ENCODE measurements around the gene UBQLN3. TPM values are rescaled to one million over a fixed set of nuclear protein-coding genes. Genes with fewer than 3 reads are reported as not detected.

The UBQLN3 gene
- total RNA-seq, 3 donors from 2014 or later = 0.22 to 0.23 TPM; not detected in 1

- DNase-seq (no peak), ATAC-seq (no peak)
- Histone ChIP-seq H3K36me3 (ENCODE audit: low read depth) (no peaks in the 10 kb centered on the region), H3K9me3 (no peaks in the 10 kb centered on the region), H3K4me3 (no peak overlapping the region), H3K4me1 (ENCODE audit: low read depth) (no peaks in the 10 kb centered on the region)
- TF ChIP-seq, protein P1, sequence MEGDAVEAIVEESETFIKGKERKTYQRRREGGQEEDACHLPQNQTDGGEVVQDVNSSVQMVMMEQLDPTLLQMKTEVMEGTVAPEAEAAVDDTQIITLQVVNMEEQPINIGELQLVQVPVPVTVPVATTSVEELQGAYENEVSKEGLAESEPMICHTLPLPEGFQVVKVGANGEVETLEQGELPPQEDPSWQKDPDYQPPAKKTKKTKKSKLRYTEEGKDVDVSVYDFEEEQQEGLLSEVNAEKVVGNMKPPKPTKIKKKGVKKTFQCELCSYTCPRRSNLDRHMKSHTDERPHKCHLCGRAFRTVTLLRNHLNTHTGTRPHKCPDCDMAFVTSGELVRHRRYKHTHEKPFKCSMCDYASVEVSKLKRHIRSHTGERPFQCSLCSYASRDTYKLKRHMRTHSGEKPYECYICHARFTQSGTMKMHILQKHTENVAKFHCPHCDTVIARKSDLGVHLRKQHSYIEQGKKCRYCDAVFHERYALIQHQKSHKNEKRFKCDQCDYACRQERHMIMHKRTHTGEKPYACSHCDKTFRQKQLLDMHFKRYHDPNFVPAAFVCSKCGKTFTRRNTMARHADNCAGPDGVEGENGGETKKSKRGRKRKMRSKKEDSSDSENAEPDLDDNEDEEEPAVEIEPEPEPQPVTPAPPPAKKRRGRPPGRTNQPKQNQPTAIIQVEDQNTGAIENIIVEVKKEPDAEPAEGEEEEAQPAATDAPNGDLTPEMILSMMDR (IDR thresholded peaks at IDR 0.05) = no peak
- intact Hi-C loops (cut with DNase I, micrococcal nuclease) = no loop called here
Measured at GRCh38 chr11:5521540-5521939, 11.8 kb upstream of the UBQLN3 start.

GRCh38 chr11:5516599-5516998 is 6.8 kb upstream of the UBQLN3 start, which contains the start of gene UBQLNL:
Gene UBQLNL, minus strand, starts transcription at chr11:5516699. Its CDS starts 258 bp downstream, at chr11:5516441.
- Histone ChIP-seq H3K9me3 (no peaks in the 10 kb centered on the region), H3K4me3 (no peak within 1 kb of the TSS), H3K4me1 (ENCODE audit: low read depth) (no peaks in the 10 kb centered on the region), H3K36me3 (ENCODE audit: low read depth) (no peaks in the 10 kb centered on the region)
- TF ChIP-seq, protein P1 (IDR thresholded peaks at IDR 0.05) = no peak
- intact Hi-C loops (cut with DNase I, micrococcal nuclease) = no loop called here
- DNase-seq = no peak
- ATAC-seq = no peak

- H3K36me3 ChIP-seq (ENCODE audit: low read depth) = no peaks in the 10 kb centered on the region
- TF ChIP-seq, protein P1 (IDR thresholded peaks at IDR 0.05) = no peak
- intact Hi-C loops (cut with DNase I, micrococcal nuclease) = no loop called here
Measured at GRCh38 chr11:5514841-5515240, 5.1 kb upstream of the UBQLN3 start.

GRCh38 chr11:5508605-5509004 is 1.2 kb downstream of the UBQLN3 start:
- ATAC-seq = no peak
- Histone ChIP-seq H3K4me1 (ENCODE audit: low read depth) (no peaks in the 10 kb centered on the region), H3K36me3 (ENCODE audit: low read depth) (no peaks in the 10 kb centered on the region), H3K9me3 (no peaks in the 10 kb centered on the region), H3K4me3 (no peak overlapping the region)
- DNase-seq = no peak
- TF ChIP-seq, protein P1 (IDR thresholded peaks at IDR 0.05) = no peak
- intact Hi-C loops (cut with DNase I, micrococcal nuclease) = no loop called here

More at GRCh38 chr11:5514841-5515240, 5.1 kb upstream of the UBQLN3 start:
- no peak for DNase-seq
- no peaks in the 10 kb centered on the region for H3K4me1 ChIP-seq (ENCODE audit: low read depth)
- no peak overlapping the region for H3K4me3 ChIP-seq
- H3K9me3 ChIP-seq = no peaks in the 10 kb centered on the region
- ATAC-seq = no peak

DNA sequence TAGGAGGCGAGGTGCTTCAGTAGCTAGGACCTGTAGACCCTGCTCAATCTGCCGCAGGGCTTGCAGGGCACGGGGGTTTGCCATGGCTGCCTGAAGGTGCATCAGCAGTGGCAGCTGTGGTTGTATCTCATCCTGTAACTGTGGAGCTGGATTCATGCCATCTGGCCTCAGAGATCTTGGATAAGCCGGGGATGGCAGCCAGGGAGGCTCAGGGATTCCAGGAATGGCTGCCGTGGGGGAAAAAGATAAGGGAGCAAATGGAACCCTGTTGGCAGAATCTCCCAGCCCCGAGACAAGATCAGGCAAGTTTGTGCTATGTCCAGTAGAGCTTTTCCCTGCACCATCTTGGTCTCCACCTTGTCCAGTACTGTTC is 1.8 kb downstream of the UBQLN3 start:
- no peak for DNase-seq
- H3K36me3 ChIP-seq (ENCODE audit: low read depth) = no peaks in the 10 kb centered on the region
- TF ChIP-seq, protein P1 (IDR thresholded peaks at IDR 0.05) = no peak
- H3K4me1 ChIP-seq (ENCODE audit: low read depth) = no peaks in the 10 kb centered on the region
- H3K9me3 ChIP-seq = no peaks in the 10 kb centered on the region
- no peak overlapping the region for H3K4me3 ChIP-seq
- no peak for ATAC-seq
- intact Hi-C loops (cut with DNase I, micrococcal nuclease) = no loop called here
